GM12891 (cell line): ENCODE measurements around the gene CEP57L1.
"Not testable (repeated sequence)": the region's sequence is repeated elsewhere in the genome, so short reads cannot be mapped to it uniquely, and the experiment has no call there.

Experiments
- PAX5 ChIP-seq: IDR thresholded peaks from 2 replicates; pipeline ENCODE4 v1.6.1; 2011; ENCODE audit warnings: low read length, moderate library complexity, mild to moderate bottlenecking; ENCODE audit not compliant: insufficient read depth, severe bottlenecking
- POLR2A ChIP-seq: IDR thresholded peaks from 2 replicates; pipeline ENCODE4 v1.6.1; 2011; ENCODE audit warnings: low read depth, low read length, control low read depth
- POLR2AphosphoS5 ChIP-seq: IDR thresholded peaks from 2 replicates; pipeline ENCODE4 v1.6.1; 2011; ENCODE audit warnings: low read depth, low read length, control low read depth
- POU2F2 ChIP-seq: IDR thresholded peaks from 2 replicates; pipeline ENCODE4 v1.6.1; 2011; ENCODE audit warnings: low read depth, mild to moderate bottlenecking, control low read depth, low read length, moderate library complexity
- SPI1 ChIP-seq: IDR thresholded peaks from 2 replicates; pipeline ENCODE4 v1.6.1; 2011; ENCODE audit warnings: low read depth, low read length, control low read depth
- TAF1 ChIP-seq: IDR thresholded peaks from 2 replicates; pipeline ENCODE4 v1.6.1; 2011; ENCODE audit warnings: low read depth, low read length, control low read depth

DNA sequence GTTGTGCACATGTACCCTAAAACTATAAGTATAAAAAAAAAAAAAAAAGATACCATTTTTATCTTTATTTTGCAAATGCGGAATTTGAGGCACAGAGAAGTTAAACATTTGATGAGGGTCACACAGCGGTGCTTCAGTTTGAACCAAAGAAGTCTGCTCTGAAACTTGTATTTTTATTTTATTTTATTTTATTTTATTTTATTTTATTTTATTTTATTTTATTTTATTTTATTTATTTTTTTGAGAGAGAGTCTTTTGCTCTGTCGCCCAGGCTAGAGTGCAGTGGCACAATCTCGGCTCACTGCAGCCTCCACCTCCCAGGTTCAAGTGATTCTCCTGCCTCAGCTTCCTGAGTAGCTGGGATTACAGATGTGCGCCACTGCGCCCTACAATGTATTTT, 41.2 kb downstream of the CEP57L1 start:
- TF ChIP-seq POLR2AphosphoS5, POLR2A, SPI1, TAF1, POU2F2, PAX5: not testable (repeated sequence)
